ENCODE results near the gene PPP2R5E.
A peak's percentile ranks its signal among the peaks of the same experiment; 100 is the strongest.

The PPP2R5E gene

GRCh38 chr14:63405715-63406114 is 137.5 kb downstream of the PPP2R5E start:
- no peak for DNase-seq (ENCODE audit: low spot score in 2 of 2)
- H3K4me3 Mint-ChIP-seq = no peak overlapping the region
- peaks cover 11% of the 10 kb centered on the region for H3K36me3 Mint-ChIP-seq (ENCODE audit: insufficient read depth)
- H3K4me1 Mint-ChIP-seq = peaks cover 39% of the 10 kb centered on the region
- no peak for ATAC-seq (replicated peaks; ENCODE audit: extremely low read depth, poor library complexity, severe bottlenecking)
- no peaks in the 10 kb centered on the region for H3K27me3 Mint-ChIP-seq
- H3K27ac Mint-ChIP-seq (ENCODE audit: low read depth) = no peak overlapping the region
- H3K9me3 Mint-ChIP-seq = no peaks in the 10 kb centered on the region

- H3K27me3 Mint-ChIP-seq = no peaks in the 10 kb centered on the region
- no peak for ATAC-seq (replicated peaks; ENCODE audit: extremely low read depth, poor library complexity, severe bottlenecking)
- DNase-seq (ENCODE audit: low spot score in 2 of 2) = no peak
- H3K4me1 Mint-ChIP-seq = peaks cover 44% of the 10 kb centered on the region
- H3K9me3 Mint-ChIP-seq = no peaks in the 10 kb centered on the region
- no peak overlapping the region for H3K27ac Mint-ChIP-seq (ENCODE audit: low read depth)
- H3K4me3 Mint-ChIP-seq = no peak overlapping the region
- peaks cover 16% of the 10 kb centered on the region for H3K36me3 Mint-ChIP-seq (ENCODE audit: insufficient read depth)
These were observed 138.3 kb downstream of the PPP2R5E start for GRCh38 chr14:63404906-63405305.

GRCh38 chr14:63401646-63402045 is 141.5 kb downstream of the PPP2R5E start:
- Mint-ChIP-seq H3K4me1 (peaks cover 44% of the 10 kb centered on the region), H3K27ac (ENCODE audit: low read depth) (no peak overlapping the region), H3K4me3 (no peak overlapping the region), H3K27me3 (no peaks in the 10 kb centered on the region), H3K36me3 (ENCODE audit: insufficient read depth) (peaks cover 27% of the 10 kb centered on the region), H3K9me3 (no peaks in the 10 kb centered on the region)
- ATAC-seq (replicated peaks; ENCODE audit: extremely low read depth, poor library complexity, severe bottlenecking) = no peak
- no peak for DNase-seq (ENCODE audit: low spot score in 2 of 2)

- no peak overlapping the region for H3K27ac Mint-ChIP-seq (ENCODE audit: low read depth)
- no peak overlapping the region for H3K4me3 Mint-ChIP-seq
- H3K27me3 Mint-ChIP-seq = no peaks in the 10 kb centered on the region
- no peaks in the 10 kb centered on the region for H3K9me3 Mint-ChIP-seq
- DNase-seq (ENCODE audit: low spot score in 2 of 2) (no peak), ATAC-seq (replicated peaks; ENCODE audit: extremely low read depth, poor library complexity, severe bottlenecking) (no peak)
- peaks cover 28% of the 10 kb centered on the region for H3K36me3 Mint-ChIP-seq (ENCODE audit: insufficient read depth)
- peaks cover 36% of the 10 kb centered on the region for H3K4me1 Mint-ChIP-seq
These were observed 144.2 kb downstream of the PPP2R5E start for GRCh38 chr14:63398952-63399351.

GRCh38 chr14:63394841-63395240 is 148.3 kb downstream of the PPP2R5E start:
- no peaks in the 10 kb centered on the region for H3K27me3 Mint-ChIP-seq
- no peak for DNase-seq (ENCODE audit: low spot score in 2 of 2)
- no peaks in the 10 kb centered on the region for H3K9me3 Mint-ChIP-seq
- peaks cover 5% of the 10 kb centered on the region for H3K4me1 Mint-ChIP-seq
- no peak for ATAC-seq (replicated peaks; ENCODE audit: extremely low read depth, poor library complexity, severe bottlenecking)
- H3K36me3 Mint-ChIP-seq (ENCODE audit: insufficient read depth) = peaks cover 39% of the 10 kb centered on the region
- no peak overlapping the region for H3K4me3 Mint-ChIP-seq
- H3K27ac Mint-ChIP-seq (ENCODE audit: low read depth) = peak overlapping the region; percentile 3

- DNase-seq (ENCODE audit: low spot score in 2 of 2) (no peak), ATAC-seq (replicated peaks; ENCODE audit: extremely low read depth, poor library complexity, severe bottlenecking) (no peak)
- Mint-ChIP-seq H3K4me3 (no peak overlapping the region), H3K27ac (ENCODE audit: low read depth) (peak overlapping the region; percentile 3), H3K9me3 (no peaks in the 10 kb centered on the region), H3K36me3 (ENCODE audit: insufficient read depth) (peaks cover 35% of the 10 kb centered on the region), H3K27me3 (no peaks in the 10 kb centered on the region), H3K4me1 (peaks cover 5% of the 10 kb centered on the region)
These were observed 148.7 kb downstream of the PPP2R5E start for GRCh38 chr14:63394432-63394831.

- Mint-ChIP-seq H3K4me1 (no peaks in the 10 kb centered on the region), H3K9me3 (no peaks in the 10 kb centered on the region), H3K4me3 (no peak overlapping the region), H3K27ac (ENCODE audit: low read depth) (no peak overlapping the region), H3K27me3 (no peaks in the 10 kb centered on the region), H3K36me3 (ENCODE audit: insufficient read depth) (peaks cover 40% of the 10 kb centered on the region)
- ATAC-seq (replicated peaks; ENCODE audit: extremely low read depth, poor library complexity, severe bottlenecking) (no peak), DNase-seq (ENCODE audit: low spot score in 2 of 2) (no peak)
These were observed 150.2 kb downstream of the PPP2R5E start for GRCh38 chr14:63393012-63393411.

GRCh38 chr14:63392236-63392635 is 150.9 kb downstream of the PPP2R5E start:
- ATAC-seq (replicated peaks; ENCODE audit: extremely low read depth, poor library complexity, severe bottlenecking) (no peak), DNase-seq (ENCODE audit: low spot score in 2 of 2) (no peak)
- no peaks in the 10 kb centered on the region for H3K4me1 Mint-ChIP-seq
- no peak overlapping the region for H3K27ac Mint-ChIP-seq (ENCODE audit: low read depth)
- H3K4me3 Mint-ChIP-seq = no peak overlapping the region
- no peaks in the 10 kb centered on the region for H3K9me3 Mint-ChIP-seq
- H3K36me3 Mint-ChIP-seq (ENCODE audit: insufficient read depth) = peaks cover 40% of the 10 kb centered on the region
- no peaks in the 10 kb centered on the region for H3K27me3 Mint-ChIP-seq

GRCh38 chr14:63388766-63389431 is 154.3 kb downstream of the PPP2R5E start:
- peaks cover 6% of the 10 kb centered on the region for H3K4me1 Mint-ChIP-seq
- DNase-seq (ENCODE audit: low spot score in 2 of 2) (peak; percentile 22 to 29), ATAC-seq (replicated peaks; ENCODE audit: extremely low read depth, poor library complexity, severe bottlenecking) (peak; percentile 55)
- no peak overlapping the region for H3K4me3 Mint-ChIP-seq
- no peak overlapping the region for H3K27ac Mint-ChIP-seq (ENCODE audit: low read depth)
- peaks cover 42% of the 10 kb centered on the region for H3K36me3 Mint-ChIP-seq (ENCODE audit: insufficient read depth)
- H3K27me3 Mint-ChIP-seq = no peaks in the 10 kb centered on the region
- H3K9me3 Mint-ChIP-seq = no peaks in the 10 kb centered on the region

- H3K36me3 Mint-ChIP-seq (ENCODE audit: insufficient read depth) = peaks cover 35% of the 10 kb centered on the region
- peaks cover 11% of the 10 kb centered on the region for H3K4me1 Mint-ChIP-seq
- no peak overlapping the region for H3K4me3 Mint-ChIP-seq
- DNase-seq (ENCODE audit: low spot score in 2 of 2) (no peak), ATAC-seq (replicated peaks; ENCODE audit: extremely low read depth, poor library complexity, severe bottlenecking) (no peak)
- no peaks in the 10 kb centered on the region for H3K27me3 Mint-ChIP-seq
- H3K27ac Mint-ChIP-seq (ENCODE audit: low read depth) = no peak overlapping the region
- H3K9me3 Mint-ChIP-seq = no peaks in the 10 kb centered on the region
These were observed 155.5 kb downstream of the PPP2R5E start for GRCh38 chr14:63387711-63388110.

- Mint-ChIP-seq H3K9me3 (no peaks in the 10 kb centered on the region), H3K4me3 (peak overlapping the region; percentile 2), H3K4me1 (peaks cover 11% of the 10 kb centered on the region), H3K36me3 (ENCODE audit: insufficient read depth) (peaks cover 30% of the 10 kb centered on the region), H3K27ac (ENCODE audit: low read depth) (peak overlapping the region; percentile 16), H3K27me3 (no peaks in the 10 kb centered on the region)
- ATAC-seq (replicated peaks; ENCODE audit: extremely low read depth, poor library complexity, severe bottlenecking) = peak; percentile 97
- peak in 1 of 2 donors; percentile 12 for DNase-seq (ENCODE audit: low spot score in 2 of 2)
These were observed 159.3 kb downstream of the PPP2R5E start for GRCh38 chr14:63383776-63384367.

GRCh38 chr14:63378444-63378843 is 164.7 kb downstream of the PPP2R5E start:
- H3K9me3 Mint-ChIP-seq = no peaks in the 10 kb centered on the region
- H3K36me3 Mint-ChIP-seq (ENCODE audit: insufficient read depth) = peaks cover 25% of the 10 kb centered on the region
- DNase-seq (ENCODE audit: low spot score in 2 of 2) = no peak
- no peak for ATAC-seq (replicated peaks; ENCODE audit: extremely low read depth, poor library complexity, severe bottlenecking)
- H3K4me1 Mint-ChIP-seq = peaks cover under 1% of the 10 kb centered on the region
- H3K27me3 Mint-ChIP-seq = no peaks in the 10 kb centered on the region
- peak overlapping the region; percentile 14 for H3K27ac Mint-ChIP-seq (ENCODE audit: low read depth)
- no peak overlapping the region for H3K4me3 Mint-ChIP-seq

GRCh38 chr14:63375769-63376168 is 167.4 kb downstream of the PPP2R5E start:
- DNase-seq (ENCODE audit: low spot score in 2 of 2) (no peak), ATAC-seq (replicated peaks; ENCODE audit: extremely low read depth, poor library complexity, severe bottlenecking) (no peak)
- peaks cover 6% of the 10 kb centered on the region for H3K4me1 Mint-ChIP-seq
- H3K27ac Mint-ChIP-seq (ENCODE audit: low read depth) = no peak overlapping the region
- H3K4me3 Mint-ChIP-seq = no peak overlapping the region
- H3K27me3 Mint-ChIP-seq = no peaks in the 10 kb centered on the region
- no peaks in the 10 kb centered on the region for H3K9me3 Mint-ChIP-seq
- peaks cover 26% of the 10 kb centered on the region for H3K36me3 Mint-ChIP-seq (ENCODE audit: insufficient read depth)
